ENCODE results near the gene PARVB.

Gene PARVB

DNA sequence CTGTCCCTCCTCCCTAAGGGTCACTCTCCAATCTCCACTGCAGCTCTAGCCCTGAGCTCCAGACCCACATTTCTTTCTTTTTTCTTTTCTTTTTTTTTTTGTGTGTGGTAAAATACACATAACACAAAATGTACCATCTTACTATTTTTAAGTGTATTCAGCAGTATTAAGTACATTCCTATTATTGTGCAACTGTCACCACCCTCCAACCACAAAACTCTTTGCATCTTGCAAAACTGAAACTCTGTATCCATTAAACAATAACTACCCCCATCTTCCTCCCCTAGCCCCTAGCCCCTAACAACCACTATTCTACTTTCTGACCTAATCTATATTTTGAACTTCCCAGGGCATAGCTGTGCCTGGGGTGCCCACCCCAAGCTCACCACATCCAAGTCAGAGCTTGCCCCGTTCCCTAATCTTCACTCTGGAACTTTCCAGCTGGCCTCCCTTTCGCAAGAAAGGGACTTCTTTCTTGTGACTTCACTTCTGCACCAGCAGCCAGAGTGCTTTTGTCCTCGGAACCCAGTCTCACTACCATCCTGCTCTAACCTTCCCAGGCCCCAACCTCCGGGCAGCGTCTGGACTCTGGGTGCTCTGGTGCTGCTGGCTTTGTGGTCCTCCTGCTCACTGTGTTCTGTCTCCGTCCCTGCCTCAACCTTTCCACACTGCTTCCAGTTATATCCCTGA is 187.3 kb downstream of the PARVB start:
- Mint-ChIP-seq H3K27ac (peak overlapping the region; percentile 2), H3K4me1 (ENCODE audit: low read depth) (peaks cover 26% of the 10 kb centered on the region), H3K27me3 (no peaks in the 10 kb centered on the region), H3K36me3 (ENCODE audit: low read depth) (peaks cover 12% of the 10 kb centered on the region), H3K9me3 (no peaks in the 10 kb centered on the region), H3K4me3 (no peak overlapping the region)
- intact Hi-C loops (cut with micrococcal nuclease): no loop called here

GRCh38 chr22:44211946-44212930 is 188.1 kb downstream of the PARVB start:
- H3K27ac Mint-ChIP-seq: peak overlapping the region; percentile 2
- intact Hi-C loops (cut with micrococcal nuclease): no loop called here
- peaks cover 26% of the 10 kb centered on the region for H3K4me1 Mint-ChIP-seq (ENCODE audit: low read depth)
- no peak overlapping the region for H3K4me3 Mint-ChIP-seq
- H3K9me3 Mint-ChIP-seq: no peaks in the 10 kb centered on the region
- H3K27me3 Mint-ChIP-seq: peaks cover under 1% of the 10 kb centered on the region
- peaks cover 6% of the 10 kb centered on the region for H3K36me3 Mint-ChIP-seq (ENCODE audit: low read depth)

DNA sequence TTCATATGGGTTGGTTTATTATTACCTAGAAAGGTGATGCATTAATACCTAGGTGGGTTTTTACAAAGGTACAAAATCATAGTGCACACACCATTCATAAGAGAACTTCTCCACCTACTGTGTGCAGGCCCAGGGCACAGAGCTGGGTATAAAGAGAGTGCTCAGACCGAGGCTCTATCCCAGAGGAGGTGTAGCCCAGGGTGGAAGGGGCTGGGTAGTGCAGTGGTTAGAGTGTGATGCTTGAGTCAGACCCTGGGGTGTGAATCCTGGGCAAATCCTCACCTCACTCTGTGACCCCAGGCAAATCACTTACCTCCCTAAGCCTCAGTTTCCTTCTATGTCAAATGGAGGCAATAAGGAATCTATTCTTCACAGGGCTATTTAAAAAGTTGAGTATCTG is 188.8 kb downstream of the PARVB start:
- H3K27ac Mint-ChIP-seq: no peak overlapping the region
- H3K4me1 Mint-ChIP-seq (ENCODE audit: low read depth): peaks cover 21% of the 10 kb centered on the region
- no peak overlapping the region for H3K4me3 Mint-ChIP-seq
- peaks cover 6% of the 10 kb centered on the region for H3K36me3 Mint-ChIP-seq (ENCODE audit: low read depth)
- peaks cover 3% of the 10 kb centered on the region for H3K27me3 Mint-ChIP-seq
- no peaks in the 10 kb centered on the region for H3K9me3 Mint-ChIP-seq
- intact Hi-C loops (cut with micrococcal nuclease): no loop called here

GRCh38 chr22:44213489-44214043 is 189.5 kb downstream of the PARVB start:
- Mint-ChIP-seq H3K27ac (no peak overlapping the region), H3K36me3 (ENCODE audit: low read depth) (peaks cover 6% of the 10 kb centered on the region), H3K4me3 (no peak overlapping the region), H3K4me1 (ENCODE audit: low read depth) (peaks cover 16% of the 10 kb centered on the region), H3K27me3 (peaks cover 3% of the 10 kb centered on the region), H3K9me3 (no peaks in the 10 kb centered on the region)
- intact Hi-C loops (cut with micrococcal nuclease): no loop called here

- Mint-ChIP-seq H3K4me3 (no peak overlapping the region), H3K27ac (no peak overlapping the region), H3K27me3 (peaks cover 3% of the 10 kb centered on the region), H3K4me1 (ENCODE audit: low read depth) (peaks cover 12% of the 10 kb centered on the region), H3K9me3 (no peaks in the 10 kb centered on the region), H3K36me3 (ENCODE audit: low read depth) (peaks cover 6% of the 10 kb centered on the region)
- intact Hi-C loops (cut with micrococcal nuclease): no loop called here
These were observed 190.1 kb downstream of the PARVB start for GRCh38 chr22:44214187-44214586.

DNA sequence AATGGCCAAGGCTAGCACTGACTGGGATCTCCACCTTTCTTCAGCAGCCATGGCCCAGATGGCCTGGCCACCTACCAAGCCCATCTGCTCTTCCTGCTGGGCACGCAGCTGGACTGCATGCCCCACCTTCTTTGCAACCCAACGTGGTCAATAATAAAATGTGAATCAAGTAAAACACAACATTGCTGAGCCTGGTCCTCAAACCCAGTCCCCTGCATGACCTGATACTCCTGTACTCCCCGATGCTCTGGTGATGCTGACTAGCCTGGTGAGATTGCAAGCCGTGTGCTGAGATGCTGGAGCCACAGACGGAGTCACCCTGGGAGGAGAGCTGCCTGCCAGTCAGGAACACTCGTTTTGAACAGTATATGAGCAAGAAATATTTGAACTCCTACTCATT is 190.7 kb downstream of the PARVB start:
- Mint-ChIP-seq H3K36me3 (ENCODE audit: low read depth) (peaks cover 6% of the 10 kb centered on the region), H3K9me3 (no peaks in the 10 kb centered on the region), H3K4me3 (no peak overlapping the region), H3K4me1 (ENCODE audit: low read depth) (peaks cover 12% of the 10 kb centered on the region), H3K27me3 (peaks cover 3% of the 10 kb centered on the region), H3K27ac (no peak overlapping the region)
- intact Hi-C loops (cut with micrococcal nuclease): no loop called here

DNA sequence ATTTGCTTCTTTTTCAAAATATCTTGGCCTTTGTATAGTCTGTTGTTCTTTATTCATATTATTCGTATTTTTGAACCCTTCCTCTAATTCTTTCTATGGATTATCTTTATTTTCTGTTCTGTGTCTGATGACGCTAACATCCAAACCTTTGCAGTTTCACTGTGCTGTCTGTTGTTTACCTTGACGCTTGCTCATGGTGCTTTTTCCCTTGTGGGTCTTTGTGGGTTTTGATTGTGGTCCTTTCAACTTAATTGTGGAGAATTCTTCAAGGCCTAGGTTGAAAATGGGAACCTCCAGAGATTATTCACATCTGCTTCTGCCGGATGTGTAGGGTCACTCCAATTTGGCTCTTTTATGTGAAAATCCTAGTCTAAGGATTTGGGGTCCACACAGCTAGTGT is 191.2 kb downstream of the PARVB start:
- peaks cover 3% of the 10 kb centered on the region for H3K27me3 Mint-ChIP-seq
- peaks cover 12% of the 10 kb centered on the region for H3K4me1 Mint-ChIP-seq (ENCODE audit: low read depth)
- no peaks in the 10 kb centered on the region for H3K9me3 Mint-ChIP-seq
- no peak overlapping the region for H3K4me3 Mint-ChIP-seq
- intact Hi-C loops (cut with micrococcal nuclease): no loop called here
- H3K36me3 Mint-ChIP-seq (ENCODE audit: low read depth): peaks cover 6% of the 10 kb centered on the region
- no peak overlapping the region for H3K27ac Mint-ChIP-seq

- Mint-ChIP-seq H3K36me3 (ENCODE audit: low read depth) (no peaks in the 10 kb centered on the region), H3K27me3 (peaks cover 5% of the 10 kb centered on the region), H3K27ac (no peak overlapping the region), H3K4me1 (ENCODE audit: low read depth) (no peaks in the 10 kb centered on the region), H3K9me3 (no peaks in the 10 kb centered on the region), H3K4me3 (no peak overlapping the region)
- intact Hi-C loops (cut with micrococcal nuclease): no loop called here
These were observed 193.2 kb downstream of the PARVB start for GRCh38 chr22:44217346-44217745.

- H3K27me3 Mint-ChIP-seq: peaks cover 5% of the 10 kb centered on the region
- H3K36me3 Mint-ChIP-seq (ENCODE audit: low read depth): no peaks in the 10 kb centered on the region
- no peaks in the 10 kb centered on the region for H3K4me1 Mint-ChIP-seq (ENCODE audit: low read depth)
- no peak overlapping the region for H3K27ac Mint-ChIP-seq
- intact Hi-C loops (cut with micrococcal nuclease): no loop called here
- H3K9me3 Mint-ChIP-seq: no peaks in the 10 kb centered on the region
- no peak overlapping the region for H3K4me3 Mint-ChIP-seq
These were observed 194.0 kb downstream of the PARVB start for GRCh38 chr22:44218071-44218470.

DNA sequence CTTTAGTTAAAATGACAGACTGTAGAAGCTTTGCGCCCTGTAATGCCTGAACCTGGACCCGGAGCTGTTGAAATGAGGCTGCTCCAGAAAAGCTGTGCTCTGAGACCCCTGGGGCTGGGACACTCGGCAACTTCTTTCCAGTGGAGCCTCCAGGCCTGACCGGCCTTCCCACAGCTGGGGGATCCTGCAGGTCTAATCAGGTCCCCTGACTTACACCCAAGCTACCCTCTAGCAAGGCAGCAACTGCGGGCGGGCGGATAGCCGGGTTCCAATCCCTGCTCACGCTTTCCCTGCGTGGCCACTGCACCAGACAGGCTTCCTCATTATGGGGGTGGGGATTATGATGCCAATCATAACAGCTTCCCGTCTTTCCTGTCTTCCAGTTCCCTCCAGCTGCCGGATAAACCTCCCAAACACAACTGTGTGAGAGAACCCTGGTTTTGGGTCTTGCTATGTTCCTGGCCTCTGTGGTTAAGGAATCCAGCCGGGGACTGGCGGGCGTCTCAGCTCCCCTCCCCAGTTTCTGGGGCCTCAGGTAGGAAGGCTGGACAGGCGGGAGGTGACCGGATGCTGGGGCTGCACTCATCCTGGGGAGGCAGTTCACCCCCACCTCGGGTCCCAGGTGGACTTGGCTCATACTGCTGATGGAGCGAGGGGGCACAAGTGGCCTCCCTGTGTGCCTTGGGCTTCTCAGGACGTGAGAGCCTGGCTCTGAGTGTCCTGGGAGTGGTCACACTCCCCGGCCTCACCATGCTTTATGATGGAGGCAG is 195.2 kb downstream of the PARVB start:
- Mint-ChIP-seq H3K27me3 (peaks cover 10% of the 10 kb centered on the region), H3K4me3 (no peak overlapping the region), H3K36me3 (ENCODE audit: low read depth) (no peaks in the 10 kb centered on the region), H3K4me1 (ENCODE audit: low read depth) (no peaks in the 10 kb centered on the region), H3K27ac (no peak overlapping the region), H3K9me3 (no peaks in the 10 kb centered on the region)
- intact Hi-C loops (cut with micrococcal nuclease): no loop called here

DNA sequence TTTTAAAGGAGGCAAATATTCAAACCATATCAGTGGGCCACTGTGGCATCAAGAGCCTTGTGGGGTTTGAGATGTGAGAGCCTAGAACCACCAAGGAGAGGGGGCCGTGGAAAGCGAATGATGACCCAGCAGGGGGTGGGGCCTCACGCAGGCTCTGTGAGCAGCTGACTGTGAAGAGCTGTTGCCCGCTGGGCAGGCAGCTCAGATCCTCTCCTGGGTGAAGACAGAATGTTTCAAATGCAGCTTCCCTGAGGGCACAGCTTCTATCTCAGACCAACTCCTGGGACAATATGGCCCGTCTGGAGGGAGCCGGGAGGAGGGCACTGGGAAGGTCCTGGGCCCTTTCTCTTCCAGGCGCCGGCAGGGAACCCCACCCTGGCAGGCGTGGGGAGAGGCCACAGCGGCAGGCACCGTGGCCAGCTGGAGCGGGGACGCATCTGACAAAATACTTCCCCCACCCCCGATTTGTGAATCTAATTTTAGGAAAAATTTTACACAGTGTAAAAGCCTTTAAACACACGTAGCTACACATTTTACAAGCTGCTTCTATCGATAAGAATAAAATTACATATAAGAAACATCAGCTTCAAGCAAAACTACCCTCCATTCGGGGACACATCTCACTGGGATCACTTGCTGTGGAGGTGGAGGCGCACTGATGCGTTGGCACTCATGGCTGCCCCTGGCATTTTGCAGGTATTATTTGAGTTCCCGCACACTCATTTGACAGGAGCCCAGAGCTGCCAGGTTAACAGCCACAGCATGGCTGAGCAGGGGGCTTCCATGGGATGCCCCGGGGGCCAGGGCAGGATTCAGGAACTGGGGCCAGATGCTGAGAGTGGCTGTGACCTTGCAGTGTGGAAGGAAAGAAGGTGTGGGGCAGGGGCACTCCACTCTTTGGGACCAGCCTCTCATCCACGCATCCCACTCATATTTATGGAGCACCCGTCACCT is 196.9 kb downstream of the PARVB start:
- H3K4me3 Mint-ChIP-seq: no peak overlapping the region
- intact Hi-C loops (cut with micrococcal nuclease): no loop called here
- H3K9me3 Mint-ChIP-seq: no peaks in the 10 kb centered on the region
- no peak overlapping the region for H3K27ac Mint-ChIP-seq
- no peaks in the 10 kb centered on the region for H3K4me1 Mint-ChIP-seq (ENCODE audit: low read depth)
- H3K27me3 Mint-ChIP-seq: peaks cover 22% of the 10 kb centered on the region
- H3K36me3 Mint-ChIP-seq (ENCODE audit: low read depth): no peaks in the 10 kb centered on the region

GRCh38 chr22:44221710-44222475 is 197.8 kb downstream of the PARVB start:
- Mint-ChIP-seq H3K36me3 (ENCODE audit: low read depth) (no peaks in the 10 kb centered on the region), H3K27ac (no peak overlapping the region), H3K4me1 (ENCODE audit: low read depth) (no peaks in the 10 kb centered on the region), H3K9me3 (no peaks in the 10 kb centered on the region), H3K27me3 (peaks cover 25% of the 10 kb centered on the region), H3K4me3 (no peak overlapping the region)
- intact Hi-C loops (cut with micrococcal nuclease): no loop called here

Measured in dendritic cell treated with granulocyte-macrophage colony-stimulating factor and Interleukin-4, amounts not matched to agents 40 ng/mL and 50 ng/mL, for 4 days (primary cell).